SK-N-SH treated with all-trans-retinoic acid at 6 μM for 48 hours (cell line): ENCODE data around the gene ASPHD1.

Experiments
- ATAC-seq: fragments of 200-7000 bp; cut with Tn5 transposase; 3 replicates; pipeline ENCODE4 v1.9.1; 2020; ENCODE audit warnings: mild to moderate bottlenecking, moderate library complexity
- ARNTL ChIP-seq: fragments of 450-650 bp; formaldehyde crosslinking; IDR thresholded peaks from 2 replicates; pipeline ENCODE4 v1.5.0; 2020; ENCODE audit warnings: low read depth, mild to moderate bottlenecking, moderate library complexity, borderline replicate concordance
- BACH2 ChIP-seq: fragments of 250-450 bp; sonication (Bioruptor Pico); IDR thresholded peaks from 2 replicates; pipeline ENCODE4 v1.9.0; 2021; ENCODE audit warnings: mild to moderate bottlenecking, borderline replicate concordance
- CREB5 ChIP-seq: fragments of 250-450 bp; sonication (Bioruptor Pico); IDR thresholded peaks from 2 replicates; pipeline ENCODE4 v1.5.1; 2020; ENCODE audit warnings: low read depth, mild to moderate bottlenecking, moderate library complexity
- CSDC2 ChIP-seq: fragments of 250-450 bp; sonication (Bioruptor Pico); IDR thresholded peaks from 2 replicates; pipeline ENCODE4 v1.5.0; 2020; ENCODE audit warnings: mild to moderate bottlenecking, moderate library complexity
- CSRNP3 ChIP-seq: fragments of 250-450 bp; sonication (Bioruptor Pico); IDR thresholded peaks from 2 replicates; pipeline ENCODE4 v1.5.1; 2021; ENCODE audit warnings: mild to moderate bottlenecking, moderate library complexity
- GLIS3 ChIP-seq: fragments of 250-450 bp; sonication (Bioruptor Pico); IDR thresholded peaks from 2 replicates; pipeline ENCODE4 v1.5.0; 2020; ENCODE audit warnings: mild to moderate bottlenecking, moderate library complexity
- ISL1 ChIP-seq: fragments of 250-450 bp; sonication (Bioruptor Pico); IDR thresholded peaks from 2 replicates; pipeline ENCODE4 v2.1.2; 2022; ENCODE audit warnings: mild to moderate bottlenecking, moderate library complexity
- OSR1 ChIP-seq: fragments of 250-450 bp; sonication (Bioruptor Pico); IDR thresholded peaks from 2 replicates; pipeline ENCODE4 v1.8.0; 2022; ENCODE audit warnings: moderate library complexity, mild to moderate bottlenecking, inconsistent platforms
- PATZ1 ChIP-seq: fragments of 250-450 bp; sonication (Bioruptor Pico); IDR thresholded peaks from 2 replicates; pipeline ENCODE4 v1.8.0; 2020; ENCODE audit warnings: mild to moderate bottlenecking, moderate library complexity, borderline replicate concordance
- POU6F1 ChIP-seq: fragments of 250-450 bp; sonication (Bioruptor Pico); IDR thresholded peaks from 2 replicates; pipeline ENCODE4 v1.8.0; 2021; ENCODE audit warnings: low read depth, mild to moderate bottlenecking, moderate library complexity, borderline replicate concordance
- PPARA ChIP-seq: fragments of 250-450 bp; sonication (Bioruptor Pico); IDR thresholded peaks from 2 replicates; pipeline ENCODE4 v1.5.0; 2020; ENCODE audit warnings: mild to moderate bottlenecking, borderline replicate concordance
- RARB ChIP-seq: fragments of 250-450 bp; sonication (Bioruptor Pico); IDR thresholded peaks from 2 replicates; pipeline ENCODE4 v1.8.0; 2021; ENCODE audit warnings: mild to moderate bottlenecking, moderate library complexity
- TCF4 ChIP-seq: fragments of 250-450 bp; sonication (Bioruptor Pico); IDR thresholded peaks from 2 replicates; pipeline ENCODE4 v1.8.0; 2021; ENCODE audit warnings: mild to moderate bottlenecking, moderate library complexity, borderline replicate concordance
- TOX ChIP-seq: fragments of 250-450 bp; sonication (Bioruptor Pico); IDR thresholded peaks from 2 replicates; pipeline ENCODE4 v1.8.0; 2021; ENCODE audit warnings: mild to moderate bottlenecking, moderate library complexity, borderline replicate concordance
- TSHZ2 ChIP-seq: fragments of 250-450 bp; sonication (Bioruptor Pico); IDR thresholded peaks from 2 replicates; pipeline ENCODE4 v1.5.0; 2020; ENCODE audit warnings: mild to moderate bottlenecking, moderate library complexity
- ZC3H10 ChIP-seq: fragments of 250-450 bp; sonication (Bioruptor Pico); IDR thresholded peaks from 2 replicates; pipeline ENCODE4 v1.5.1; 2021; ENCODE audit warnings: mild to moderate bottlenecking, moderate library complexity
- ZFP30 ChIP-seq: fragments of 450-650 bp; formaldehyde crosslinking; IDR thresholded peaks from 2 replicates; pipeline ENCODE4 v1.5.0; 2022; ENCODE audit warnings: mild to moderate bottlenecking, moderate library complexity
- ZNF565 ChIP-seq: fragments of 450-650 bp; formaldehyde crosslinking; conservative IDR thresholded peaks from 2 replicates; pipeline ENCODE4 v1.5.0; 2020; ENCODE audit warnings: low read depth, mild to moderate bottlenecking, moderate library complexity
- ZNF70 ChIP-seq: fragments of 450-650 bp; formaldehyde crosslinking; IDR thresholded peaks from 2 replicates; pipeline ENCODE4 v1.5.0; 2020; ENCODE audit warnings: mild to moderate bottlenecking, moderate library complexity
- ZNF8 ChIP-seq: fragments of 450-650 bp; formaldehyde crosslinking; IDR thresholded peaks from 2 replicates; pipeline ENCODE4 v1.5.0; 2020; ENCODE audit warnings: mild to moderate bottlenecking, moderate library complexity

ASPHD1 gene

GRCh38 chr16:29900102-29900887, at the start of gene ASPHD1:
ASPHD1 (plus strand) TSS chr16:29900488; CDS start chr16:29900972, 484 bp downstream.
- ATAC-seq: peak; percentile 78
- 0 out of 2 replicates have a peak, but pooled peaks have one; percentile 17 for TF ChIP-seq CREB5 (CRISPR knock-in tag)
- TF ChIP-seq TOX (CRISPR knock-in tag): no peak
- TF ChIP-seq PATZ1 (CRISPR knock-in tag): peak; percentile 91

- ATAC-seq: no peak
- TF ChIP-seq BACH2 (CRISPR knock-in tag) (no peak), CSDC2 (CRISPR knock-in tag) (no peak), ZNF70 (CRISPR knock-in tag) (no peak), ZNF8 (CRISPR knock-in tag) (no peak), PPARA (CRISPR knock-in tag) (no peak), TOX (CRISPR knock-in tag) (no peak), CSRNP3 (no peak), OSR1 (no peak), PATZ1 (CRISPR knock-in tag) (no peak), GLIS3 (CRISPR knock-in tag) (no peak)
- TF ChIP-seq, all 23 proteins: peak for 0
Observed at GRCh38 chr16:29850998-29851397, 49.3 kb upstream of the ASPHD1 start.

GRCh38 chr16:29852654-29853053, 47.6 kb upstream of the ASPHD1 start:
- TF ChIP-seq ZNF8 (CRISPR knock-in tag) (no peak), ZNF565 (CRISPR knock-in tag) (no peak)
- no peak for ATAC-seq

- no peak for TF ChIP-seq ISL1 (CRISPR knock-in tag)
- TF ChIP-seq ZC3H10: no peak
- no peak for TF ChIP-seq CSDC2 (CRISPR knock-in tag)
- no peak for TF ChIP-seq OSR1
- ATAC-seq: peak; percentile 23
Observed at GRCh38 chr16:29854520-29855100, 45.7 kb upstream of the ASPHD1 start.

GRCh38 chr16:29857133-29857760, 43.0 kb upstream of the ASPHD1 start:
- ATAC-seq: peak; percentile 19
- TF ChIP-seq POU6F1 (CRISPR knock-in tag): no peak
- TF ChIP-seq PPARA (CRISPR knock-in tag): no peak
- no peak for TF ChIP-seq GLIS3 (CRISPR knock-in tag)
- TF ChIP-seq ARNTL (CRISPR knock-in tag): no peak
- TF ChIP-seq TCF4 (CRISPR knock-in tag): no peak
- TF ChIP-seq ZNF70 (CRISPR knock-in tag): no peak
- no peak for TF ChIP-seq TSHZ2 (CRISPR knock-in tag)
- TF ChIP-seq ZFP30 (CRISPR knock-in tag): no peak
- TF ChIP-seq RARB (CRISPR knock-in tag): no peak
- no peak for TF ChIP-seq OSR1
